Lower lobe of right lung (tissue), 2 donors: ENCODE data around the gene TCF4. TPM values are rescaled to one million over a fixed set of nuclear protein-coding genes. Genes with fewer than 3 reads are reported as not detected.

Experiments used
- ATAC-seq, 2 donors: fragments of 200-7000 bp; cut with Tn5 transposase; one replicate each; pipeline ENCODE4 v1.9.1; 2020 to 2022; ENCODE audit warnings: mild to moderate bottlenecking in 2 of 2, moderate library complexity in 2 of 2
- DNase-seq: peaks from one replicate; pipeline ENCODE4 v3.0.0-alpha.2; 2020
- H3K27ac ChIP-seq: fragments of 200-600 bp; one replicate; pipeline ENCODE4 v1.8.0; 2022
- H3K27me3 ChIP-seq: fragments of 200-600 bp; one replicate; pipeline ENCODE4 v1.8.0; 2022; ENCODE audit warnings: low read depth
- H3K36me3 ChIP-seq: fragments of 200-600 bp; one replicate; pipeline ENCODE4 v1.8.0; 2022; ENCODE audit warnings: mild to moderate bottlenecking
- H3K4me1 ChIP-seq: fragments of 200-600 bp; one replicate; pipeline ENCODE4 v1.8.0; 2022
- H3K4me3 ChIP-seq: fragments of 200-600 bp; one replicate; pipeline ENCODE4 v1.8.0; 2022; ENCODE audit warnings: mild to moderate bottlenecking
- H3K9me3 ChIP-seq: fragments of 200-600 bp; one replicate; pipeline ENCODE4 v1.8.0; 2022
- intact Hi-C: fragments of 100-400 bp; cut with DNase I; formaldehyde crosslinking; loops from one replicate; pipeline ENCODE4 v1.11.0; 2022
- microRNA-seq: library from miRNA; unstranded; fragments of <30 nt; microRNA quantifications from one replicate; pipeline ENCODE4 v1.2.0, GENCODE V29; 2020; ENCODE audit warnings: borderline number of aligned reads
- total RNA-seq: library from RNA; stranded (reverse); fragmentation: NEBNext Ultra II Directional; extraction: Animal tissue kit (Norgen Biotek cat#: 25700); gene quantifications from one replicate; pipeline ENCODE4 v1.2.1, GENCODE V29; 2021
- TF ChIP-seq, protein P1 (sequence below): fragments of 200-600 bp; IDR thresholded peaks from one replicate; pipeline ENCODE4 v1.8.0; 2022; ENCODE audit warnings: antibody characterized with exemption, mild to moderate bottlenecking
- donor health status: DM: no; HTN: yes; CAD: no; lungs with severe emphysema.

TCF4 gene
- total RNA-seq, 1 donor from 2014 or later, result 112 TPM

DNA sequence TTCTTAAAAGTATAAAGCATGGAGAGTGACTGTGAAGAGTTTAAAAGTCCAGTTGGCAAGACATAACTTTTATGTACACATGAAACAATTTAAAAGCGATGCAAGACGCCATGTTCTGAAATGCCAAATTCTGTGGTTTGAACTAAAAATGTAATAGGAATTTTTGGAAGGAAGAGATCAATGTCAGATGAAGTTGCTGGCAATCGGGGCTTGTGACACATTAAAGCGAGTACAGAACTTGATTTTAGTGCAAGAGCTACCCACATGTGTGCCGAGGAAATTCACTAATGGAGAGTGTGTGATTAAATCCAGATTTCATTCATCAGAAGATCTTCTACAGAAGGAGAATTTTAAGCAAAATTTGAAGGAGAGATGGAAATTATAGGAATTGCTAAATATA lies 408.6 kb downstream of the TCF4 start:
- no peak for DNase-seq

DNA sequence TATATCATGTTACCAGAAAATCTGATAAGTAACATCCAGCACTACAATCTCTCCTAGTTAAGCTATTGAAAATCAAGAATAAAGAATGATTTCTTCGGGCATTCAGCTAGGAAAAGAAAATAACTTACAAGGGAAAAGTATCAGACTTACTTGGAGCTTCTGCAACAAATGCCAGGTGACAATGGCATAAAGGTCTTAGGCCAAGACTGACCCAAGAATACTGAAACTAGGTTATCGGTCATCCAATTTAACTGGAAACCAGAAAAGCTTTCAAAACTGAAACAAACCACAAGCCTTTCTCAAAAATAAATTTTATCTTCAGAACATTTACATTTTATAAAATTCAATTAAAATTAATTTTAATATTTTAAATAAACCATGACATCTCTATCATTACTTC lies 414.7 kb downstream of the TCF4 start:
- no peaks in the 10 kb centered on the region for H3K36me3 ChIP-seq
- H3K27ac ChIP-seq, result no peak overlapping the region
- H3K9me3 ChIP-seq, result no peaks in the 10 kb centered on the region
- ATAC-seq, result no peak
- no peaks in the 10 kb centered on the region for H3K4me1 ChIP-seq
- no peak overlapping the region for H3K4me3 ChIP-seq
- intact Hi-C loops, result no loop called here
- TF ChIP-seq, protein P1, sequence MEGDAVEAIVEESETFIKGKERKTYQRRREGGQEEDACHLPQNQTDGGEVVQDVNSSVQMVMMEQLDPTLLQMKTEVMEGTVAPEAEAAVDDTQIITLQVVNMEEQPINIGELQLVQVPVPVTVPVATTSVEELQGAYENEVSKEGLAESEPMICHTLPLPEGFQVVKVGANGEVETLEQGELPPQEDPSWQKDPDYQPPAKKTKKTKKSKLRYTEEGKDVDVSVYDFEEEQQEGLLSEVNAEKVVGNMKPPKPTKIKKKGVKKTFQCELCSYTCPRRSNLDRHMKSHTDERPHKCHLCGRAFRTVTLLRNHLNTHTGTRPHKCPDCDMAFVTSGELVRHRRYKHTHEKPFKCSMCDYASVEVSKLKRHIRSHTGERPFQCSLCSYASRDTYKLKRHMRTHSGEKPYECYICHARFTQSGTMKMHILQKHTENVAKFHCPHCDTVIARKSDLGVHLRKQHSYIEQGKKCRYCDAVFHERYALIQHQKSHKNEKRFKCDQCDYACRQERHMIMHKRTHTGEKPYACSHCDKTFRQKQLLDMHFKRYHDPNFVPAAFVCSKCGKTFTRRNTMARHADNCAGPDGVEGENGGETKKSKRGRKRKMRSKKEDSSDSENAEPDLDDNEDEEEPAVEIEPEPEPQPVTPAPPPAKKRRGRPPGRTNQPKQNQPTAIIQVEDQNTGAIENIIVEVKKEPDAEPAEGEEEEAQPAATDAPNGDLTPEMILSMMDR, result no peak
- H3K27me3 ChIP-seq, result no peaks in the 10 kb centered on the region
- DNase-seq, result no peak

More for the DNA sequence above, 408.6 kb downstream of the TCF4 start:
- intact Hi-C loops, result no loop called here
- TF ChIP-seq, protein P1, result no peak
- Histone ChIP-seq H3K27me3 (no peaks in the 10 kb centered on the region), H3K27ac (no peak overlapping the region), H3K9me3 (no peaks in the 10 kb centered on the region), H3K36me3 (no peaks in the 10 kb centered on the region), H3K4me3 (no peak overlapping the region), H3K4me1 (no peaks in the 10 kb centered on the region)
- no peak for ATAC-seq

Small RNA genes within 50 kb of the gene (microRNA-seq; reads per million reads assigned to microRNA genes)
- gene MIR4529, result 2.0 reads per million
